Osteoblast (primary cell): Measurements from ENCODE around the gene PUM2. TPM values are rescaled to one million over a fixed set of nuclear protein-coding genes. Genes with fewer than 3 reads are reported as not detected.

Experiments
- DNase-seq: peaks from one replicate; pipeline ENCODE4 v3.0.0; 2011; ENCODE audit warnings: low spot score, mixed read lengths; ENCODE audit not compliant: insufficient read length; ENCODE audit errors: missing footprints
- H2AFZ ChIP-seq: 2 replicates; pipeline ENCODE4 v1.6.0; 2011; ENCODE audit warnings: mild to moderate bottlenecking, low read length
- H3K27ac ChIP-seq: 2 replicates; pipeline ENCODE4 v1.5.1; 2011; ENCODE audit warnings: mild to moderate bottlenecking, low read depth, low read length, moderate library complexity
- H3K27me3 ChIP-seq: 2 replicates; pipeline ENCODE4 v1.6.0; 2012; ENCODE audit warnings: mild to moderate bottlenecking, control low read depth, inconsistent platforms, low read length, moderate library complexity; ENCODE audit not compliant: insufficient read depth
- H3K36me3 ChIP-seq: 2 replicates; pipeline ENCODE4 v1.5.1; 2011; ENCODE audit warnings: mild to moderate bottlenecking, low read length, control low read depth, moderate library complexity; ENCODE audit not compliant: insufficient read depth
- H3K4me1 ChIP-seq: 2 replicates; pipeline ENCODE4 v1.5.1; 2011; ENCODE audit warnings: mild to moderate bottlenecking, low read length, control low read depth, moderate library complexity; ENCODE audit not compliant: insufficient read depth
- H3K4me2 ChIP-seq: 2 replicates; pipeline ENCODE4 v1.6.0; 2011; ENCODE audit warnings: mild to moderate bottlenecking, low read length; ENCODE audit not compliant: insufficient read depth
- H3K4me3 ChIP-seq: fragments of 200-600 bp; sonication (generic); 3 replicates; pipeline ENCODE4 v1.5.1; 2012; ENCODE audit warnings: mild to moderate bottlenecking, low read length, inconsistent platforms; ENCODE audit not compliant: insufficient read depth
- H3K79me2 ChIP-seq: 2 replicates; pipeline ENCODE4 v1.6.0; 2012; ENCODE audit warnings: mild to moderate bottlenecking, low read length, control low read depth, inconsistent platforms; ENCODE audit not compliant: insufficient read depth
- H3K9me3 ChIP-seq: 2 replicates; pipeline ENCODE4 v1.5.1; 2011; ENCODE audit warnings: low read depth, low read length, control low read depth
- H4K20me1 ChIP-seq: 2 replicates; pipeline ENCODE4 v1.6.0; 2012; ENCODE audit warnings: mild to moderate bottlenecking, low read length, control low read depth; ENCODE audit not compliant: insufficient read depth
- total RNA-seq: library from RNA; depleted of rRNA; stranded (reverse); fragments of >200 nt; gene quantifications from 2 replicates; pipeline ENCODE4 v1.2.3, GENCODE V29; 2012
- TF ChIP-seq, protein P1 (sequence below): IDR thresholded peaks from 2 replicates; pipeline ENCODE4 v1.5.1; 2011; ENCODE audit warnings: mild to moderate bottlenecking, low read depth, low read length, moderate library complexity; ENCODE audit errors: extremely low read depth

PUM2 gene
- total RNA-seq, 1 donor = 45.2 TPM

DNA sequence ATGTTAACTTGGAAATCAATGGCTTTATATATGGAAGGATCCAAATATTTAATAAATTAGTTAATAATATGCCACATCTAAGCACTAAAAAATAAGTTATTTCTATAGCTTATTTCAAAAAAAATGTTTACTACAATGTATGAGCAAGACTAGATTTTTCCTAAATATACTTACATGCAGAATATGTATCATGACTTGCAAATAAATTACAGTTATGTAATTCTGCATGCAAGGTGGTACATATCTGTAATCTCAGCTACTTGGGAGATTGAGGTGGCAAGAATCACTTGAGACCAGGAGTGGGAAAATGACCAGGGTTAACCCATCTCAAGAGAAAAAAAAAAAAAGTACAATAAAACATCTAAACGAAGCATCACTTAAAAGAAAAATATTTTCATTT, 11.6 kb downstream of the PUM2 start:
- Histone ChIP-seq H4K20me1 (peaks cover 91% of the 10 kb centered on the region), H3K4me1 (peaks cover 7% of the 10 kb centered on the region), H3K9me3 (no peaks in the 10 kb centered on the region), H2AFZ (no peak overlapping the region), H3K27me3 (no peaks in the 10 kb centered on the region), H3K27ac (no peak overlapping the region), H3K4me3 (no peak overlapping the region), H3K36me3 (no peaks in the 10 kb centered on the region), H3K79me2 (peaks cover 100% of the 10 kb centered on the region), H3K4me2 (no peak overlapping the region)
- DNase-seq = no peak
- TF ChIP-seq, protein P1, sequence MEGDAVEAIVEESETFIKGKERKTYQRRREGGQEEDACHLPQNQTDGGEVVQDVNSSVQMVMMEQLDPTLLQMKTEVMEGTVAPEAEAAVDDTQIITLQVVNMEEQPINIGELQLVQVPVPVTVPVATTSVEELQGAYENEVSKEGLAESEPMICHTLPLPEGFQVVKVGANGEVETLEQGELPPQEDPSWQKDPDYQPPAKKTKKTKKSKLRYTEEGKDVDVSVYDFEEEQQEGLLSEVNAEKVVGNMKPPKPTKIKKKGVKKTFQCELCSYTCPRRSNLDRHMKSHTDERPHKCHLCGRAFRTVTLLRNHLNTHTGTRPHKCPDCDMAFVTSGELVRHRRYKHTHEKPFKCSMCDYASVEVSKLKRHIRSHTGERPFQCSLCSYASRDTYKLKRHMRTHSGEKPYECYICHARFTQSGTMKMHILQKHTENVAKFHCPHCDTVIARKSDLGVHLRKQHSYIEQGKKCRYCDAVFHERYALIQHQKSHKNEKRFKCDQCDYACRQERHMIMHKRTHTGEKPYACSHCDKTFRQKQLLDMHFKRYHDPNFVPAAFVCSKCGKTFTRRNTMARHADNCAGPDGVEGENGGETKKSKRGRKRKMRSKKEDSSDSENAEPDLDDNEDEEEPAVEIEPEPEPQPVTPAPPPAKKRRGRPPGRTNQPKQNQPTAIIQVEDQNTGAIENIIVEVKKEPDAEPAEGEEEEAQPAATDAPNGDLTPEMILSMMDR = no peak

DNA sequence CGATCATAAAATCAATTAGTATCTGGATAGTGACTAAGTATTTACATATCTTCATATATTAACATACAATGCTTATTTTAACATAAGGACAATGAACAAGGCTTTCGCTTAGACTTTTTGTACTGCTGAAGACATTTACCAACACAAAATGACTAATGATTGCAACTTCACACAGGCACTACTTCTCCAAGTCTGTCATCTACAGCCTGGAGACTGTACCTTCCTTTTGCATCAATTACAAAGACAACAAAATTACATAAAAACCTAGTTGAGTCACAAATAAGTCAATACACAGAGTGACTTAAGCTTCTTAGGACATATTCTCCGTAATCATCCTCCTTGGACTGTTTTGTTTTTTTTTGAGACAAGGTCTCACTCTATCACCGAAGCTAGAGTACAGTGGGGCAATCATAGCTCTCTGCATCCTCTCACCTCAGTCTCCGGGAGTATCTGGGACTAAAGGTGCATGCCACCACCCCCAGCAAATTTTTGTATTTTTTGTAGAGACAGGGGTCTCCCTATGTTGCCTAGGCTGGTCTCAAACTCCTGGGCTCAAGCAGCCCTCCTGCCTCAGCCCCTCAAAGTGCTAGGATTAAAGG, 15.9 kb downstream of the PUM2 start:
- Histone ChIP-seq H3K4me1 (peaks cover 11% of the 10 kb centered on the region), H3K4me2 (no peak overlapping the region), H2AFZ (no peak overlapping the region), H3K9me3 (no peaks in the 10 kb centered on the region), H3K36me3 (no peaks in the 10 kb centered on the region), H3K79me2 (peaks cover 100% of the 10 kb centered on the region), H3K27me3 (no peaks in the 10 kb centered on the region), H3K27ac (peak overlapping the region; percentile 19), H4K20me1 (peaks cover 91% of the 10 kb centered on the region), H3K4me3 (no peak overlapping the region)
- TF ChIP-seq, protein P1 = no peak
- DNase-seq = no peak

DNA sequence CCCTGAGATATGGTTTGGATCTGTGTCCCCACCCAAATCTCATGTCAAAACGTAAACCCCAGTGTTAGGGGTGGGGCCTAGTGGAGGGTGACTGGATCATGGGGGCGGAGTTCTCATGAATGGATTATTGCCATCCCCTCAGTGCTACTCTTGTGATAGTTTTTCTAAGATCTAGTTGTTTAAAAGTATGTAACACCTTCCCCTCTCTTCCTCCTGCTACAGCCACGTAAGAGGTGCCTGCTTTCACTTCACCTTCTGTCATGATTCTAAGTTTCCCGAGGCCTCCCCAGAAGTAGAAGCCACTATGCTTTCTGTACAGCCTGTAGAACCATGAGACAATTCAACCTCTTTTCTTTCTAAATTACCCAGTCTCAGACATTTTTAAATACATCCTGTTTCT, 16.9 kb downstream of the PUM2 start:
- no peak for DNase-seq
- H3K27me3 ChIP-seq = no peaks in the 10 kb centered on the region
- TF ChIP-seq, protein P1 = no peak
- no peak overlapping the region for H2AFZ ChIP-seq
- H3K27ac ChIP-seq = no peak overlapping the region
- no peaks in the 10 kb centered on the region for H3K36me3 ChIP-seq
- peaks cover 91% of the 10 kb centered on the region for H4K20me1 ChIP-seq
- H3K79me2 ChIP-seq = peaks cover 100% of the 10 kb centered on the region
- H3K4me1 ChIP-seq = peaks cover 11% of the 10 kb centered on the region
- H3K4me3 ChIP-seq = no peak overlapping the region
- H3K4me2 ChIP-seq = no peak overlapping the region
- H3K9me3 ChIP-seq = no peaks in the 10 kb centered on the region

DNA sequence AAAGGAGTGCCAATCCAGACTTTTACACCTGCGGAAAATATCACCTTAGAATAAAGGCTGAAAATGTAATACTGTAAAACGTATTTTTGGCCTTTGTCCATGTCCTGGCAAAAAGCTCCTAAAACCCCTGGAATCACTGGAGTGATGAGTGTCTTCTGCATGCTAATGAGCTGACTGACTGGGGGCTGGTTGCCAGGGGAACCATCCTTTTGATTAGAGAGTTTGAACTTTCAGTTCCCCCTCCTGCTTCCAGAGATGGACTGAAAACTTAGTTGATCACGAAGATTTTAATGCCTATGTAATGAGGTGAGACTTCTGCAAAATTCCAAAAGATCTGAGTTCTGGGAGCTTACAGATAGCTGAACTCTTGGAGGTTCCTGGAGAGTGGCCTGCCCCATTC, 20.5 kb downstream of the PUM2 start:
- Histone ChIP-seq H4K20me1 (peaks cover 82% of the 10 kb centered on the region), H3K36me3 (peaks cover 4% of the 10 kb centered on the region), H3K4me3 (no peak overlapping the region), H3K79me2 (peaks cover 97% of the 10 kb centered on the region), H3K4me2 (no peak overlapping the region), H3K27me3 (no peaks in the 10 kb centered on the region), H3K4me1 (peaks cover 11% of the 10 kb centered on the region), H3K9me3 (no peaks in the 10 kb centered on the region), H2AFZ (no peak overlapping the region), H3K27ac (no peak overlapping the region)
- no peak for DNase-seq
- TF ChIP-seq, protein P1 = no peak
